Dermis blood vessel endothelial cell (primary cell): ENCODE data around the gene IDNK. TPM values are rescaled to one million over a fixed set of nuclear protein-coding genes. Genes with fewer than 3 reads are reported as not detected.

ENCODE experiments used
- total RNA-seq: library from RNA; depleted of rRNA; stranded (reverse); fragments of >200 nt; gene quantifications from 2 replicates; pipeline ENCODE4 v1.2.3, GENCODE V29; 2014

The IDNK gene
- total RNA-seq, 1 donor from 2014 or later = 4.1 TPM

Other genes starting within 250 kb of the IDNK start
- 3.7 and 6.1 TPM in 2 replicates for gene FRMD3, start 84.7 kb upstream of the IDNK start, total RNA-seq
- 140 and 180 TPM in 2 replicates for gene UBQLN1, start 84.8 kb downstream of the IDNK start, total RNA-seq
- 2.6 and 4.3 TPM in 2 replicates for gene GKAP1, start 194.6 kb downstream of the IDNK start, total RNA-seq